Ovary (tissue), 9 donors: ENCODE data around the gene PTPN3. TPM values are rescaled to one million over a fixed set of nuclear protein-coding genes. Genes with fewer than 3 reads are reported as not detected.

Experiments used
- DNase-seq, 5 donors: peaks; one replicate each; pipeline ENCODE4 v3.0.0-alpha.2; 2019 to 2020
- H3K27ac ChIP-seq, 2 donors: fragments of 200-600 bp; one replicate each; pipeline versions ENCODE4 v1.5.1 to v1.8.0; 2019 to 2022
- H3K27me3 ChIP-seq: fragments of 200-600 bp; one replicate; pipeline ENCODE4 v1.8.0; 2022
- H3K36me3 ChIP-seq: fragments of 200-600 bp; sonication (generic); one replicate; pipeline ENCODE4 v1.5.1; 2019
- H3K4me1 ChIP-seq: one replicate; pipeline ENCODE4 v1.8.1; 2013; ENCODE audit warnings: mild to moderate bottlenecking, moderate library complexity; ENCODE audit not compliant: insufficient read depth
- H3K4me3 ChIP-seq: fragments of 200-600 bp; sonication (generic); one replicate; pipeline ENCODE4 v1.5.1; 2017
- H3K9me3 ChIP-seq, 2 donors: fragments of 200-600 bp in 1 of 2; sonication (generic) in 1 of 2; one replicate each; pipeline versions ENCODE4 v1.5.1 to v1.8.1; 2013 to 2019; ENCODE audit warnings: mild to moderate bottlenecking in 1 of 2, moderate library complexity in 1 of 2
- CTCF ChIP-seq, 3 donors: fragments of 450-650 bp in 2 of 3; fragments of 200-600 bp in 1 of 3; IDR thresholded peaks; one replicate each; pipeline versions ENCODE4 v1.5.1 to v1.8.0; 2016 to 2022; ENCODE audit warnings: antibody characterized with exemption in 3 of 3, mild to moderate bottlenecking in 1 of 3
- EP300 ChIP-seq: sonication (generic); formaldehyde crosslinking; IDR thresholded peaks from one replicate; pipeline ENCODE4 v1.6.1; 2017; ENCODE audit warnings: antibody characterized with exemption
- POLR2A ChIP-seq: fragments of 450-650 bp; IDR thresholded peaks from one replicate; pipeline ENCODE4 v1.6.1; 2017; ENCODE audit warnings: antibody characterized with exemption, mild to moderate bottlenecking, moderate library complexity
- WGBS, 3 donors: extraction: QIAGEN DNeasy Blood & Tissue Kit in 1 of 3; methylation state at CpG; one replicate each; pipeline versions ENCODE4 v1.1.5 to v1.1.7; 2013 to 2017; 5-methylcytosine and 5-hydroxymethylcytosine counted together
- intact Hi-C, 4 donors: fragments of 100-400 bp; cut with DNase I; formaldehyde crosslinking; loops; one replicate each; pipeline versions ENCODE4 v1.11.0 to v1.15.1; 2022 to 2023
- polyA plus RNA-seq, 2 donors: library from polyadenylated mRNA; stranded (reverse); fragments of 200-250 nt in 1 of 2; fragments of 350-450 nt in 1 of 2; fragmentation: Illumina TruSeq in 1 of 2; extraction: RNeasy Lipid Tissue Mini Kit (QIAGEN cat#74804) in 1 of 2; gene quantifications; one replicate each; pipeline ENCODE4 v1.2.3, GENCODE V29; 2013 to 2014
- total RNA-seq, 7 donors: library from RNA; depleted of rRNA in 2 of 7; stranded (reverse); fragments of >200 nt in 2 of 7; fragmentation: NEBNext Ultra II Directional in 3 of 7; extraction: Animal tissue kit (Norgen Biotek cat#: 25700) in 3 of 7; gene quantifications; one replicate each; pipeline versions ENCODE4 v1.1.0 to v1.2.4, GENCODE V29; 2016 to 2023
- donor health status: DM: no; HTN: no; CAD: no; lungs with moderate emphysema.
- donor health status: DM: no; HTN: no; CAD: no.
- donor health status: Bipolar disorder and iron deficiency.
- donor health status: DM: yes; HTN: yes; CAD: no.
- donor health status: DM: no; HTN: no; CAD: no.
- donor health status: DM: yes; HTN: yes; CAD: no.

The PTPN3 gene
- total and polyA plus RNA-seq, 9 donors, result 0.20 to 17.8 (median 1.6) TPM

- Histone ChIP-seq H3K36me3 (no peaks in the 10 kb centered on the region), H3K27ac (no peak overlapping the region), H3K9me3 (no peaks in the 10 kb centered on the region), H3K27me3 (no peaks in the 10 kb centered on the region), H3K4me3 (no peak overlapping the region), H3K4me1 (no peaks in the 10 kb centered on the region)
- TF ChIP-seq POLR2A, result no peak
- no peak for TF ChIP-seq CTCF (IDR thresholded peaks at IDR 0.05)
- TF ChIP-seq EP300, result no peak
- intact Hi-C loops, result no loop called here
- WGBS, 3 donors, result 92 to 95% (median 92%) methylated on average over 12 of the region's 12 CpGs
- no peak for DNase-seq
Observed at GRCh38 chr9:109449036-109449798, 48.9 kb downstream of the PTPN3 start.

GRCh38 chr9:109448223-109448622 is 49.9 kb downstream of the PTPN3 start:
- Histone ChIP-seq H3K27ac (no peak overlapping the region), H3K4me1 (no peaks in the 10 kb centered on the region), H3K27me3 (no peaks in the 10 kb centered on the region), H3K4me3 (no peak overlapping the region), H3K9me3 (no peaks in the 10 kb centered on the region), H3K36me3 (no peaks in the 10 kb centered on the region)
- WGBS, 3 donors, result 83 to 90% (median 87%) methylated on average over 3 of the region's 3 CpGs
- no peak for TF ChIP-seq POLR2A
- no peak for TF ChIP-seq EP300
- no peak for DNase-seq
- intact Hi-C loops, result no loop called here

- 90 to 94% (median 94%) methylated on average over 6 of the region's 6 CpGs for WGBS, 3 donors
- DNase-seq, result no peak
Observed at GRCh38 chr9:109447329-109448076, 50.6 kb downstream of the PTPN3 start.

GRCh38 chr9:109444771-109445320 is 53.3 kb downstream of the PTPN3 start:
- DNase-seq, result no peak
- Histone ChIP-seq H3K4me1 (no peaks in the 10 kb centered on the region), H3K4me3 (no peak overlapping the region), H3K27ac (no peak overlapping the region), H3K9me3 (no peaks in the 10 kb centered on the region), H3K36me3 (no peaks in the 10 kb centered on the region), H3K27me3 (no peaks in the 10 kb centered on the region)
- no peak for TF ChIP-seq EP300
- no peak for TF ChIP-seq CTCF (IDR thresholded peaks at IDR 0.05)
- TF ChIP-seq POLR2A, result no peak
- intact Hi-C loops, result no loop called here
- WGBS, 3 donors, result 81 to 91% (median 83%) methylated on average over 3 of the region's 3 CpGs

More at GRCh38 chr9:109447329-109448076, 50.6 kb downstream of the PTPN3 start:
- Histone ChIP-seq H3K4me1 (no peaks in the 10 kb centered on the region), H3K27ac (no peak overlapping the region), H3K27me3 (no peaks in the 10 kb centered on the region), H3K4me3 (no peak overlapping the region), H3K9me3 (no peaks in the 10 kb centered on the region), H3K36me3 (no peaks in the 10 kb centered on the region)
- TF ChIP-seq CTCF (IDR thresholded peaks at IDR 0.05) (no peak), EP300 (no peak), POLR2A (no peak)
- intact Hi-C loops, result no loop called here
